GM12872 (cell line): ENCODE data around the gene RRAGA.

Experiments
- TF ChIP-seq, protein P1 (sequence below): IDR thresholded peaks from 3 replicates; pipeline ENCODE4 v1.5.1; 2011; ENCODE audit warnings: low read depth, mild to moderate bottlenecking, low read length, moderate library complexity; ENCODE audit not compliant: insufficient read depth

Gene RRAGA

DNA sequence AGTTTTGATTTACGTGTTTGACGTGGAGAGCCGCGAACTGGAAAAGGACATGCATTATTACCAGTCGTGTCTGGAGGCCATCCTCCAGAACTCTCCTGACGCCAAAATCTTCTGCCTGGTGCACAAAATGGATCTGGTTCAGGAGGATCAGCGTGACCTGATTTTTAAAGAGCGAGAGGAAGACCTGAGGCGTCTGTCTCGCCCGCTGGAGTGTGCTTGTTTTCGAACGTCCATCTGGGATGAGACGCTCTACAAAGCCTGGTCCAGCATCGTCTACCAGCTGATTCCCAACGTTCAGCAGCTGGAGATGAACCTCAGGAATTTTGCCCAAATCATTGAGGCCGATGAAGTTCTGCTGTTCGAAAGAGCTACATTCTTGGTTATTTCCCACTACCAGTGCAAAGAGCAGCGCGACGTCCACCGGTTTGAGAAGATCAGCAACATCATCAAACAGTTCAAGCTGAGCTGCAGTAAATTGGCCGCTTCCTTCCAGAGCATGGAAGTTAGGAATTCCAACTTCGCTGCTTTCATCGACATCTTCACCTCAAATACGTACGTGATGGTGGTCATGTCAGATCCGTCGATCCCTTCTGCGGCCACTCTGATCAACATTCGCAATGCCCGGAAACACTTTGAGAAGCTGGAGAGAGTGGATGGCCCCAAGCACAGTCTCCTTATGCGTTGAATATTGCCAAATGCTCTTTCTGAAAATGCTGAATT, 850 bp downstream of the RRAGA start:
- TF ChIP-seq, protein P1, sequence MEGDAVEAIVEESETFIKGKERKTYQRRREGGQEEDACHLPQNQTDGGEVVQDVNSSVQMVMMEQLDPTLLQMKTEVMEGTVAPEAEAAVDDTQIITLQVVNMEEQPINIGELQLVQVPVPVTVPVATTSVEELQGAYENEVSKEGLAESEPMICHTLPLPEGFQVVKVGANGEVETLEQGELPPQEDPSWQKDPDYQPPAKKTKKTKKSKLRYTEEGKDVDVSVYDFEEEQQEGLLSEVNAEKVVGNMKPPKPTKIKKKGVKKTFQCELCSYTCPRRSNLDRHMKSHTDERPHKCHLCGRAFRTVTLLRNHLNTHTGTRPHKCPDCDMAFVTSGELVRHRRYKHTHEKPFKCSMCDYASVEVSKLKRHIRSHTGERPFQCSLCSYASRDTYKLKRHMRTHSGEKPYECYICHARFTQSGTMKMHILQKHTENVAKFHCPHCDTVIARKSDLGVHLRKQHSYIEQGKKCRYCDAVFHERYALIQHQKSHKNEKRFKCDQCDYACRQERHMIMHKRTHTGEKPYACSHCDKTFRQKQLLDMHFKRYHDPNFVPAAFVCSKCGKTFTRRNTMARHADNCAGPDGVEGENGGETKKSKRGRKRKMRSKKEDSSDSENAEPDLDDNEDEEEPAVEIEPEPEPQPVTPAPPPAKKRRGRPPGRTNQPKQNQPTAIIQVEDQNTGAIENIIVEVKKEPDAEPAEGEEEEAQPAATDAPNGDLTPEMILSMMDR: no peak

DNA sequence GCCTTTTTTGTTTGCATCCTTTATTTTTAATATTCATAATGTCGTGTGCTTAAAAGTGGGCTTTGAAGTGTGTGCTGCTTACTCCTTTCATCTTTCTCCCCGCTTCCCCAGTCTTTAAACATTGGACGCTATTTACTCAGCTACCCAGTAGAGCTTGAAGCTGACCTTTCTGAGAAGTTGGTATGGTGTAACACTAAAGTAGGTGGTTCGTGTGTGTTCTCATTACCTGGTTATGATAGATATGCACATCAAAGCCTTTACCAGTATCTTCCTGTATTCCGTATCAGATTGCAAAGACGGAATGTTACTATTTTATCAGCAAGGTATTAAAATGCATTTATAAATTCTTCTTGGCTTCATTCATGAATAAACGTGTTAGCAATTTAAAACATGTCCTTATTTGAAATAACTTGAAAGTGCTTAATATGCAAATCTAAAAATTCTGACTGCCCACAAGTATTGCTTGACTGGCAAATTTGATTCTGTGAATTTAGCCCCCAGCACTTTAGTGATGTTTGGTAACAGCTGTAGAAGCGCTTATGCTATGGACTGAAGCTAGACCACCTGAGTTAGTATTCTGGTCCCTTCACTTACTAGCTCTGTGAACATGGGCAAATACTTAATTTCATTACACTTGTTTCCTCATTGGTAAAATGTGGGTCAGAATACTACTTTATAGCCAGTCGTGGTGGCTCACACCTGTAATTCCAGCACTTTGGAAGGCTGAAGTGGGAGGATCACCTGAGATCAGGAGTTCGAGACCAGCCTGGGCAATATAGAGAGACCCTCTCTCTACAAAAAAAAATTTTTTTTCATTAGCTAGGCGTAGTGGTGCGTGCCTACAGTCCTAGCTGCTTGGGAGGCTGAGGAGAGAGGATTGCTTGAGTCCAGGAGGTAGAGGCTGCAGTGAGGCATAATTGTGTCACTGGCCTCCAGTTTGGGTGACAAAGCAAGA, 1.7 kb downstream of the RRAGA start:
- TF ChIP-seq, protein P1: no peak

DNA sequence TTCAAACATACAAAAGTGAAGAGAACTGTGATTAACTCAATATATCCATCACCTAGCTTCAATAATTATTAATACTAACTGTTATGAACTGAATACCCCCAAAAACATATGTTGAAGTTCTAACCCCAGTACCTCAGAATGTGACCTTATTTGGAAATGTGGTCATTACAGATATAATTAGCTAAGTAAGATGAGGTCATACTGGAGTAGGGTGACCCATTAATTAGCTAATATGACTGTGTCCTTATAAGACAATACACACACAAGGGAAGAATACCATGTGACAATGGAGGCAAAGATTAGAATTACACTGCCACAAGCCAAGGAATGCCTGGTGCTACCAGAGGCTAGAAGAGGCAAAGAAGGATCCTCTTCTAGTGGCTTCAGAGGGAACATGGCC, 7.8 kb downstream of the RRAGA start:
- TF ChIP-seq, protein P1: no peak

DNA sequence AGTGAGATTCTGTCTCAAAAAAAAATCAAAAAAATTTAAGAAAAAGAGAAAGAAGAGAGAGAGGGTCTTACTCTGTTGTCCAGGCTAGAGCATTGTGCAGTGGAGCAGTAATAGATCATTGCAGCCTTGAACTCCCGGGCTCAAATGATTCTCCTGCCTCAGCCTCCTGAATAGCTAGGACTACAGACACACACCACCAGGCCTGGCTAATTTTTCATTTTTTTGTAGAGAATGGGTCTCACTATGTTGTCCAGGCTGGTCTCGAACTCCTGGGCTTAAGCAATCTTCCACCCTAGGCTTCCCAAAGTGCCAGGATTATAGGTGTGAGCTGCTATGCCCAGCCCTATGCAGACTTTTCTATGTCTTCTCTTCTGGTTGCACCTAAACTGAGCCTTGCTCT, 25.0 kb downstream of the RRAGA start:
- TF ChIP-seq, protein P1: no peak

DNA sequence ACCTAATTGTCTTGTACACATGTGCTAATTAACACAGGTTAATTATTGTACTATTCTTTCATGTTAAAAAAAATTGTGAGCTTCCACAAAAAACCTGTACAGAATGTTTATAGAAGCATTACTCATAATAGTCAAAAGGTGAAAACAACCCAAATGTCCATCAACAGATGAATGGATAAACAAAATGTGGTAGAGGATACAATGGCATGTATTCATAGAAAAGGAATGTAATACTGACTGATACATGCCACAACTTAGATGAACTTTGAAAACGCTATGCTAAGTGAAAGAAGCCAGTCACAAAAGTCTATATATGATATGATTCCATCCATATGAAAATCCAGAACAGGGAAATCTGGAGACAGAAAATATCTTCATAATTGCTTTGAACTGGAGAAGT, 25.6 kb downstream of the RRAGA start:
- TF ChIP-seq, protein P1: no peak

DNA sequence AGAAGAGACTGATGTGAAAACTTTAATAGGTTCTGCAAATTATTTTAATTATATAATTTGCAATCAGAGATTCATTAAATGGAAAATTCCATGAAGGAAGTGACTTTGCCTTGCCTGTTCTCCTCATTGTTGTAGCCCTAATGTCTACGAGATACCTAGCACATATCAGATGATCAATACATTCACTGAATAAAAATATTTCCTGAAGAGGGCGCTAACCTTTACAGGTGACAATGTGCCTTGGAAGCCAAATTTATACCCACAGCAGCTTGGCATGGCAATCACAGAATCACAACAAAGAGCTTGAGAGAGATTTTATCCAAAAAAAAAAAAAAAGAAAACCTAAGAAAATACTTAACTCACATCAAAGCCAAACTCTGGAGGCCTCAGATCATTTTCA, 36.1 kb downstream of the RRAGA start:
- TF ChIP-seq, protein P1: peak; percentile 47
